ENCODE data around the gene PRMT3. TPM values are rescaled to one million over a fixed set of nuclear protein-coding genes. Genes with fewer than 3 reads are reported as not detected.

PRMT3 gene
- polyA plus RNA-seq, 1 donor (not counting 4 experiments of a cell fraction or from before 2014, with no cell fraction given), result 29.4 TPM

DNA sequence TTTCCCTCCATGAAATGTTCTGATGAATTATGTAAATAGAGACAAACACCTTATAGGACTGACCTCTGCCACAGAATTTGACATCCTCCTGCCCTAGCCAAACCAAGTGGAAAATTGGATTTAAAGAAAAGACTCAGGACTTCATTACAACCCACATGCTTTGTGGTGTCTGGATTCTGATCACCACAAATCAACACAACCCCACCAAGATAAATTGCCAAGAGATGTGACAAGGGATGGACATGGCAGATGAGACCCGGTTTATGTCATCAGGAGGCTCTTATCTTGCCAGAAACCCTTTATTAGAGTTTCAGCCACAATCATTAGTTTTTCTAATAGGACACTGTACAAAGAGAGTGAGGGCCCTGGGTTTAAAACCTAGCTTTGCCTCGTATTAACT, 154.0 kb downstream of the PRMT3 start:
- H3K4me1 ChIP-seq (ENCODE audit: control insufficient read depth, extremely low read depth, insufficient read depth, low read length), result no peaks in the 10 kb centered on the region
- H3K27ac ChIP-seq (ENCODE audit: control insufficient read depth, insufficient read depth, low read length), result no peak overlapping the region
- H2AFZ ChIP-seq (ENCODE audit: control insufficient read depth, low read length), result no peak overlapping the region
- DNase-seq (ENCODE audit: low read depth, low spot score), result no peak
- no peak for FAIRE-seq
- no peaks in the 10 kb centered on the region for H3K9me1 ChIP-seq (ENCODE audit: control insufficient read depth, extremely low read depth, insufficient read depth, low read length)
- TF ChIP-seq, protein P1, sequence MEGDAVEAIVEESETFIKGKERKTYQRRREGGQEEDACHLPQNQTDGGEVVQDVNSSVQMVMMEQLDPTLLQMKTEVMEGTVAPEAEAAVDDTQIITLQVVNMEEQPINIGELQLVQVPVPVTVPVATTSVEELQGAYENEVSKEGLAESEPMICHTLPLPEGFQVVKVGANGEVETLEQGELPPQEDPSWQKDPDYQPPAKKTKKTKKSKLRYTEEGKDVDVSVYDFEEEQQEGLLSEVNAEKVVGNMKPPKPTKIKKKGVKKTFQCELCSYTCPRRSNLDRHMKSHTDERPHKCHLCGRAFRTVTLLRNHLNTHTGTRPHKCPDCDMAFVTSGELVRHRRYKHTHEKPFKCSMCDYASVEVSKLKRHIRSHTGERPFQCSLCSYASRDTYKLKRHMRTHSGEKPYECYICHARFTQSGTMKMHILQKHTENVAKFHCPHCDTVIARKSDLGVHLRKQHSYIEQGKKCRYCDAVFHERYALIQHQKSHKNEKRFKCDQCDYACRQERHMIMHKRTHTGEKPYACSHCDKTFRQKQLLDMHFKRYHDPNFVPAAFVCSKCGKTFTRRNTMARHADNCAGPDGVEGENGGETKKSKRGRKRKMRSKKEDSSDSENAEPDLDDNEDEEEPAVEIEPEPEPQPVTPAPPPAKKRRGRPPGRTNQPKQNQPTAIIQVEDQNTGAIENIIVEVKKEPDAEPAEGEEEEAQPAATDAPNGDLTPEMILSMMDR (optimal IDR thresholded peaks at IDR 0.05 in 1 of 3, IDR thresholded peaks at IDR 0.05 in 1 of 3, conservative IDR thresholded peaks at IDR 0.05 in 1 of 3; ENCODE audit: extremely low read depth in 1 of 3, insufficient read depth in 2 of 3, low read length in 3 of 3), result no peak
- no peak for TF ChIP-seq EZH2 (IDR thresholded peaks at IDR 0.05; ENCODE audit: low read length)
- no peaks in the 10 kb centered on the region for H4K20me1 ChIP-seq (ENCODE audit: control insufficient read depth, extremely low read depth, insufficient read depth, low read length)
- no peak overlapping the region for H3K4me3 ChIP-seq (ENCODE audit: control insufficient read depth in 2 of 3, extremely low read depth in 1 of 3, insufficient read depth in 2 of 3, low read depth in 1 of 3, low read length in 3 of 3)
- H3K9ac ChIP-seq (ENCODE audit: control insufficient read depth, extremely low read depth, insufficient read depth, low read length), result no peak overlapping the region
- dilution Hi-C loops (cut with MboI; ENCODE audit: extremely low pct_ligation_motif_present, low sequenced_read_pairs), result no loop called here
- no peaks in the 10 kb centered on the region for H3K27me3 ChIP-seq (ENCODE audit: control insufficient read depth, extremely low read depth, insufficient read depth, low read length)
- H3K36me3 ChIP-seq (ENCODE audit: control insufficient read depth in 2 of 2, extremely low read depth in 1 of 2, insufficient read depth in 2 of 2, low read length in 2 of 2), result no peaks in the 10 kb centered on the region
- H3K4me2 ChIP-seq (ENCODE audit: control insufficient read depth, extremely low read depth, insufficient read depth, low read depth, low read length), result no peak overlapping the region
- H3K9me3 ChIP-seq (ENCODE audit: control insufficient read depth, low read depth, low read length), result no peaks in the 10 kb centered on the region
- H3K79me2 ChIP-seq (ENCODE audit: control insufficient read depth, insufficient read depth, low read length), result no peaks in the 10 kb centered on the region

DNA sequence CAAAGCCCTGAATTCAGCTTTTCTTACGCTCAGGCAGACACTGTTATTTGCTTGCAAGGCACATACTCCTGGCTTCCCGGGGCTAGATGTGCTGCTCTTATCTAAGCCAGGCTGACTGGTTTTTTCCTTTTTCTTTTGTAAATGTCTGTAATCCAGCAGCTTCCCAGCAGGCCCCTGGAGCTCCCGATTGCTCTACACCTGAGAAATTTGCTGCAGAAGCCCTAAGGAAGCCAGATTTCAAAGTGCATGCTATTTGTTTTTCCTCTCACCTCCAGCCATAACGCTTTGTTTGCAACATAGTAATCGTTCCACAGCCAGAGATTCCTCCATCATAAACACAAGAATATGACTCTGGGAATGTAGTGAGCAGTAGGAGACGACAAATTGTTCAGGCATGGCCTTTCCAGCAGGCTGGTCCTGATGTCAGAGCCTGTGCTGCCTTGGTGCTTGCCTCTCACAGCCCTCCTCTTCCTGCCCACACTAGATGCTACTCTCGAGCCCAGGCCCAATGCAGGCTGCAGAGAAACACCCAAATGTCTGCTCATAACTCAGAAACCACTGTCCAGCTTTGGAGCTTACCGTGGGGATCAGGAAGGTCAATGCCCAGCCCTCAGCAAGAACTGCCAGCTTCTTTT, 157.2 kb downstream of the PRMT3 start:
- Histone ChIP-seq H4K20me1 (ENCODE audit: control insufficient read depth, extremely low read depth, insufficient read depth, low read length) (no peaks in the 10 kb centered on the region), H3K36me3 (ENCODE audit: control insufficient read depth in 2 of 2, extremely low read depth in 1 of 2, insufficient read depth in 2 of 2, low read length in 2 of 2) (no peaks in the 10 kb centered on the region), H3K79me2 (ENCODE audit: control insufficient read depth, insufficient read depth, low read length) (no peaks in the 10 kb centered on the region), H3K9ac (ENCODE audit: control insufficient read depth, extremely low read depth, insufficient read depth, low read length) (no peak overlapping the region), H3K27me3 (ENCODE audit: control insufficient read depth, extremely low read depth, insufficient read depth, low read length) (no peaks in the 10 kb centered on the region), H3K4me2 (ENCODE audit: control insufficient read depth, extremely low read depth, insufficient read depth, low read depth, low read length) (no peak overlapping the region), H3K4me1 (ENCODE audit: control insufficient read depth, extremely low read depth, insufficient read depth, low read length) (no peaks in the 10 kb centered on the region), H3K9me3 (ENCODE audit: control insufficient read depth, low read depth, low read length) (no peaks in the 10 kb centered on the region), H2AFZ (ENCODE audit: control insufficient read depth, low read length) (no peak overlapping the region), H3K4me3 (ENCODE audit: control insufficient read depth in 2 of 3, extremely low read depth in 1 of 3, insufficient read depth in 2 of 3, low read depth in 1 of 3, low read length in 3 of 3) (no peak overlapping the region), H3K9me1 (ENCODE audit: control insufficient read depth, extremely low read depth, insufficient read depth, low read length) (no peaks in the 10 kb centered on the region), H3K27ac (ENCODE audit: control insufficient read depth, insufficient read depth, low read length) (no peak overlapping the region)
- FAIRE-seq (no peak), DNase-seq (ENCODE audit: low read depth, low spot score) (no peak)
- TF ChIP-seq EZH2 (IDR thresholded peaks at IDR 0.05; ENCODE audit: low read length), result no peak
- TF ChIP-seq, protein P1 (optimal IDR thresholded peaks at IDR 0.05 in 1 of 3, IDR thresholded peaks at IDR 0.05 in 1 of 3, conservative IDR thresholded peaks at IDR 0.05 in 1 of 3; ENCODE audit: extremely low read depth in 1 of 3, insufficient read depth in 2 of 3, low read length in 3 of 3), result no peak
- dilution Hi-C loops (cut with MboI; ENCODE audit: extremely low pct_ligation_motif_present, low sequenced_read_pairs), result no loop called here
